ENCODE results near the gene PNPLA2. TPM values are rescaled to one million over a fixed set of nuclear protein-coding genes. Genes with fewer than 3 reads are reported as not detected.

The PNPLA2 gene
- polyA plus RNA-seq, 3 donors, result 26.8 to 321 (median 35.0) TPM

DNA sequence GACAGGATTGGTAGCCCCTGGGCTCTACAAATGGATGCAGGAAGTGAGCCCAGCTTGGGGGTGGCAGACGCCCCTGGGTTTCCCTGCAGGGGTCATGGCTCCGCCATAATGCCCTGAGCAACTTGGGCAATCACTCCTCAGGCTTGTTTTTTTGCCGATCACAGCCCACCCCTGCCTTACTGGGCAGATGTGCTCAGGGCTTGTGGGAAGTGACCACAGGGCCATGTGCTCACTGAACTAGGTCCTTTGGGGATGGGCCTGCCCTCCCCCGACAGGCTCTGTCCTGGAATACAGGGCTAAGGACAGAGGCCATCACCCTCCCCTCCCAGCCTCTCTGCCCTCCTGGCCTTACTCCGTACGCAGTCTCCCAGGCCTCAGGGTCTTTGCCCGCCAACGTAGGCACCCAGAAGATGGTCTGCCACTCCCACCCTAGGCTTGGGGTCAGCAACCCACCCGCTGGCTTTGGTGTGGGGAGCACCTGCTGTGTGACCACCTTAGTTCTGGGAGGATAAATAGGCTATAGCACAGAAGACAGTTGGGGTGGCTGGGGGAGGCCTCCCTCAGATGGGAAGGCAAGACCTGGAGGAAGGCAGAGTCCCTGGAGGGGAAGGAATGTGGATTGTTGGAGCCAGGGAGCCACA is 5.1 kb upstream of the PNPLA2 start:
- DNase-seq, result no peak
- H3K9me3 Mint-ChIP-seq, result peaks cover 0 to 2% (median 0%) of the 10 kb centered on the region in 7 donors
- peaks cover 40% of the 10 kb centered on the region for H4K20me1 ChIP-seq (ENCODE audit: insufficient read depth, low read length)
- TF ChIP-seq, protein P1, sequence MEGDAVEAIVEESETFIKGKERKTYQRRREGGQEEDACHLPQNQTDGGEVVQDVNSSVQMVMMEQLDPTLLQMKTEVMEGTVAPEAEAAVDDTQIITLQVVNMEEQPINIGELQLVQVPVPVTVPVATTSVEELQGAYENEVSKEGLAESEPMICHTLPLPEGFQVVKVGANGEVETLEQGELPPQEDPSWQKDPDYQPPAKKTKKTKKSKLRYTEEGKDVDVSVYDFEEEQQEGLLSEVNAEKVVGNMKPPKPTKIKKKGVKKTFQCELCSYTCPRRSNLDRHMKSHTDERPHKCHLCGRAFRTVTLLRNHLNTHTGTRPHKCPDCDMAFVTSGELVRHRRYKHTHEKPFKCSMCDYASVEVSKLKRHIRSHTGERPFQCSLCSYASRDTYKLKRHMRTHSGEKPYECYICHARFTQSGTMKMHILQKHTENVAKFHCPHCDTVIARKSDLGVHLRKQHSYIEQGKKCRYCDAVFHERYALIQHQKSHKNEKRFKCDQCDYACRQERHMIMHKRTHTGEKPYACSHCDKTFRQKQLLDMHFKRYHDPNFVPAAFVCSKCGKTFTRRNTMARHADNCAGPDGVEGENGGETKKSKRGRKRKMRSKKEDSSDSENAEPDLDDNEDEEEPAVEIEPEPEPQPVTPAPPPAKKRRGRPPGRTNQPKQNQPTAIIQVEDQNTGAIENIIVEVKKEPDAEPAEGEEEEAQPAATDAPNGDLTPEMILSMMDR (IDR thresholded peaks at IDR 0.05), result no peak
- H3K4me3 ChIP-seq (replicated peaks in 1 of 3; ENCODE audit: low read depth in 2 of 3, low read length in 3 of 3), result no peak overlapping the region
- peak overlapping the region in 3 of 7 donors; percentile 66 to 77 (median 69) for H3K27ac Mint-ChIP-seq
- peaks cover 23 to 29% of the 10 kb centered on the region in 2 donors for H3K36me3 ChIP-seq (replicated peaks in 1 of 2; ENCODE audit: control insufficient read depth in 1 of 2, insufficient read depth in 2 of 2, low read length in 2 of 2)
- H2AFZ ChIP-seq (ENCODE audit: insufficient read depth, low read depth, low read length, poor library complexity, severe bottlenecking), result no peak overlapping the region
- H3K36me3 Mint-ChIP-seq, result peaks cover 22 to 30% of the 10 kb centered on the region in 2 donors
- H3K79me2 ChIP-seq (ENCODE audit: insufficient read depth, low read length), result peaks cover 33% of the 10 kb centered on the region
- H3K27me3 ChIP-seq (ENCODE audit: control insufficient read depth in 2 of 2, insufficient read depth in 2 of 2, low read length in 2 of 2), result no peaks in the 10 kb centered on the region
- peaks cover 25% of the 10 kb centered on the region for H3K4me1 Mint-ChIP-seq
- H3K27me3 Mint-ChIP-seq (ENCODE audit: low read depth in 3 of 3), result peaks cover 0 to 9% (median 2%) of the 10 kb centered on the region in 3 donors
- intact Hi-C loops (cut with micrococcal nuclease), result no loop called here
- H3K4me1 ChIP-seq (ENCODE audit: control insufficient read depth in 1 of 2, insufficient read depth in 2 of 2, low read length in 2 of 2), result peaks cover 20 to 30% of the 10 kb centered on the region in 2 donors
- H3K9ac ChIP-seq (ENCODE audit: insufficient read depth, low read length, poor library complexity, severe bottlenecking), result no peak overlapping the region
- H3K9me3 ChIP-seq (replicated peaks in 1 of 2; ENCODE audit: control insufficient read depth in 1 of 2, insufficient read depth in 1 of 2, low read length in 2 of 2), result no peaks in the 10 kb centered on the region
- peak overlapping the region in 1 of 2 donors; percentile 7 for H3K27ac ChIP-seq (ENCODE audit: low read depth in 1 of 2, low read length in 2 of 2)
- no peak overlapping the region for H3K4me2 ChIP-seq (replicated peaks; ENCODE audit: extremely low read depth, low read length, poor library complexity, severe bottlenecking)
- 79% methylated on average over 5 of the region's 9 CpGs for WGBS (ENCODE audit: insufficient coverage)
- peak overlapping the region in 1 of 2 donors; percentile 21 for H3K4me3 Mint-ChIP-seq

DNA sequence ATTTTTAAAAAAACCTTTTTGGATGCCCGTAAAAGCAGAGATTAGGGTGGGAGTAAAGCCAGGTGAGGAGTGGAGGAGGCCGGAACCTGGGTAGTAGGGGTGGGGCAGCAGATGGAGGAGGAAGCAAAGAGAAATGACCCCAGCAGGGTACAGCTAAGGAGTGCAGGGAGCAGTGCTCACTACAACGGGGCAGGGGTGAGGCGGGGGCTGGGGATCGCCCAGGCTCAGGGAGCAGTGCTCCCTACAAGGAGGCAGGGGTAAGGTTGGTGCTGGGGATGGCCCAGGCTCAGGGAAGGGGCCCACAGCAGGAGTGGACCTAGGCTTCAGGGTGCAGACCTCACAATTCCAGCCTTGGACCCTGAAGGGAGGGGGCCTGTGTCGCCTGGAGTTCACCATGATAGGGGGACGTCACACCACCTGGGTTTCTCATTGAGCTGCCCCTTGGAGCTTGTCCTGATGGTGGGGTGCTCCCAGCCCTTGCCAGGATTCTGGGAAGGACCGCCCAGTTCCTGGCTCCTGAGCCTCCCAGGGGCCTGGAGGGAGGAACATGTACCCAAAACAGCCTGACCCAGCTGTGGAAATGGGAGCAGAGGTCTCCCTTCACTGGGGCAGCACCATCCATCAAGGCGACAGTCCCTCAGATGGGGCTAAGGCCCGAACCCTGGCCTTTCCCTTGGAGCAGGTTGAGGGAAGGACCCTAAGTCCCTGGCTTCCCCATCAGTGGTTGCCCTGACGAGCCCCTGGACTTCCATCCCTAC is 2.9 kb upstream of the PNPLA2 start:
- peak overlapping the region in 1 of 7 donors; percentile 3 for H3K27ac Mint-ChIP-seq
- peaks cover 18% of the 10 kb centered on the region for H3K4me1 Mint-ChIP-seq
- no peak overlapping the region for H3K4me3 Mint-ChIP-seq
- no peak overlapping the region for H3K4me2 ChIP-seq (replicated peaks; ENCODE audit: extremely low read depth, low read length, poor library complexity, severe bottlenecking)
- no peaks in the 10 kb centered on the region for H3K9me3 ChIP-seq (replicated peaks in 1 of 2; ENCODE audit: control insufficient read depth in 1 of 2, insufficient read depth in 1 of 2, low read length in 2 of 2)
- H3K9me3 Mint-ChIP-seq, result no peaks in the 10 kb centered on the region
- TF ChIP-seq, protein P1 (IDR thresholded peaks at IDR 0.05), result no peak
- H3K27me3 Mint-ChIP-seq (ENCODE audit: low read depth in 3 of 3), result peaks cover 0 to 10% (median 2%) of the 10 kb centered on the region in 3 donors
- peaks cover 19 to 30% of the 10 kb centered on the region in 2 donors for H3K4me1 ChIP-seq (ENCODE audit: control insufficient read depth in 1 of 2, insufficient read depth in 2 of 2, low read length in 2 of 2)
- peaks cover 23 to 31% of the 10 kb centered on the region in 2 donors for H3K36me3 Mint-ChIP-seq
- H4K20me1 ChIP-seq (ENCODE audit: insufficient read depth, low read length), result peaks cover 38% of the 10 kb centered on the region
- H2AFZ ChIP-seq (ENCODE audit: insufficient read depth, low read depth, low read length, poor library complexity, severe bottlenecking), result no peak overlapping the region
- H3K27ac ChIP-seq (ENCODE audit: low read depth in 1 of 2, low read length in 2 of 2), result no peak overlapping the region
- no peak overlapping the region for H3K4me3 ChIP-seq (replicated peaks in 1 of 3; ENCODE audit: low read depth in 2 of 3, low read length in 3 of 3)
- peaks cover 31% of the 10 kb centered on the region for H3K79me2 ChIP-seq (ENCODE audit: insufficient read depth, low read length)
- intact Hi-C loops (cut with micrococcal nuclease), result no loop called here
- H3K9ac ChIP-seq (ENCODE audit: insufficient read depth, low read length, poor library complexity, severe bottlenecking), result no peak overlapping the region
- H3K27me3 ChIP-seq (ENCODE audit: control insufficient read depth in 2 of 2, insufficient read depth in 2 of 2, low read length in 2 of 2), result no peaks in the 10 kb centered on the region
- H3K36me3 ChIP-seq (replicated peaks in 1 of 2; ENCODE audit: control insufficient read depth in 1 of 2, insufficient read depth in 2 of 2, low read length in 2 of 2), result peaks cover 23 to 29% of the 10 kb centered on the region in 2 donors
- DNase-seq, result no peak
- 96% methylated on average over 8 of the region's 11 CpGs for WGBS (ENCODE audit: insufficient coverage)
